HUES48 (cell line): ENCODE measurements around the gene COL9A1.
"Not testable (repeated sequence)": the region's sequence is repeated elsewhere in the genome, so short reads cannot be mapped to it uniquely, and the experiment has no call there.

Experiments used
- H3K27ac ChIP-seq: one replicate; pipeline ENCODE4 v1.7.0; 2013; ENCODE audit warnings: low read depth, low read length, inconsistent platforms
- H3K27me3 ChIP-seq: 2 replicates; pipeline ENCODE4 v1.6.1; 2013; ENCODE audit warnings: mild to moderate bottlenecking, low read length; ENCODE audit not compliant: control insufficient read depth, insufficient read depth
- H3K36me3 ChIP-seq: 2 replicates; pipeline ENCODE4 v1.6.1; 2013; ENCODE audit warnings: low read length; ENCODE audit not compliant: control insufficient read depth, insufficient read depth
- H3K4me1 ChIP-seq: 2 replicates; pipeline ENCODE4 v1.6.1; 2013; ENCODE audit warnings: mild to moderate bottlenecking, low read length; ENCODE audit not compliant: control insufficient read depth, insufficient read depth
- H3K4me3 ChIP-seq: 2 replicates; pipeline ENCODE4 v1.5.1; 2013; ENCODE audit warnings: mild to moderate bottlenecking, low read depth, low read length
- H3K9ac ChIP-seq: 2 replicates; pipeline ENCODE4 v1.6.1; 2013; ENCODE audit warnings: mild to moderate bottlenecking, low read depth, low read length, moderate library complexity
- H3K9me3 ChIP-seq: 2 replicates; pipeline ENCODE4 v1.6.1; 2013; ENCODE audit warnings: low read length; ENCODE audit not compliant: control insufficient read depth, insufficient read depth

COL9A1 gene

DNA sequence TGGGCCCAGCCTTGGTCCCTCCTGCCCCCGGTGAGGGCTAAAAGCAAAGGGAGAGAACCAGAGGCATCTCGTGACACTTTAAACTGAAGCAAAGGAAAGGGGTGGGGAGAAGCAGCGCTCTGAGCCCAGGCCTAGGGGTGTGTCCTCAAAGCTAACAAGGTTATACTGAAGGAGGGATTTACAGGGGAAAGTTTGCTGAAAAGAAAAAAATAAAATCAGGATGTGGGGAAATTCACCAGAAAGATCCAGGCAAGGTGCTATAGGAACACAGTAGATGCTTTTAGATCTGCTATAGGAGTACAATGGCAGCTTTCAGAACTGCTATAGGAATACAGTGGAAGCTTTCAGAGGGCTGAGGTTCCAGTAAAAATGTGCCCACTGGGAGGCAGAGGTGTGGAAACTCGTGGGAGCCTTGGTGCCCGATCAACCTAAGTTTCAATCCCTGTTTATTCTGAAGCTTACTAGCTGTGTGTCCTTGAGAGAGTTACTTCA, at the start of gene COL9A1:
Gene COL9A1 (minus strand): TSS at position 51 of the 492 bp plus-strand sequence. CDS start 160 bp downstream, outside the sequence.
- H3K4me1 ChIP-seq = 0 out of 2 replicates have a peak, but pooled peaks cover 4% of the 10 kb centered on the region
- no peak within 1 kb of the TSS for H3K27ac ChIP-seq
- no peak within 1 kb of the TSS for H3K9ac ChIP-seq
- no peak within 1 kb of the TSS for H3K4me3 ChIP-seq
- no peaks in the 10 kb centered on the region for H3K36me3 ChIP-seq
- H3K9me3 ChIP-seq = no peaks in the 10 kb centered on the region
- no peaks in the 10 kb centered on the region for H3K27me3 ChIP-seq

DNA sequence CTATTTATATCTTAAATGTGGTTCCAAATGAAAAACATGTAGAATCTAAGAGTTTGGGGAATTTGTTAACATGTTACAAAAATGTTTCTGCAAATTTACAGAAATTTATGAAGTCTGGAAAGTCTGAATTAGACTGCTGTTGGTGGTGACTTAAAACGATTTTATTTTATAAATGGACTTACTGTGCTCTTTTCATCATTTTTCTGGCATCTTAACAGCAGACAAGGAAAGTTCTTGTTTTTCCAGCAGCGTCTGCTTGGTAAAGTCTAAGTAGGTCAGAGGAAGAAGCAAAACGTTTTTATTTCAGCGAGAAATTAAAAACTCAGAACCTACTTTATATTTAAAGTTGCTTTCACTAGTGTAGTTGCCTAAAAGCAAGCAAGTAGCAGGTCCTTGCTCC, 48.6 kb upstream of the COL9A1 start:
- Histone ChIP-seq H3K27me3 (no peaks in the 10 kb centered on the region), H3K9ac (no peak overlapping the region), H3K4me3 (no peak overlapping the region), H3K27ac (no peak overlapping the region), H3K4me1 (no peaks in the 10 kb centered on the region), H3K36me3 (no peaks in the 10 kb centered on the region), H3K9me3 (no peaks in the 10 kb centered on the region)

DNA sequence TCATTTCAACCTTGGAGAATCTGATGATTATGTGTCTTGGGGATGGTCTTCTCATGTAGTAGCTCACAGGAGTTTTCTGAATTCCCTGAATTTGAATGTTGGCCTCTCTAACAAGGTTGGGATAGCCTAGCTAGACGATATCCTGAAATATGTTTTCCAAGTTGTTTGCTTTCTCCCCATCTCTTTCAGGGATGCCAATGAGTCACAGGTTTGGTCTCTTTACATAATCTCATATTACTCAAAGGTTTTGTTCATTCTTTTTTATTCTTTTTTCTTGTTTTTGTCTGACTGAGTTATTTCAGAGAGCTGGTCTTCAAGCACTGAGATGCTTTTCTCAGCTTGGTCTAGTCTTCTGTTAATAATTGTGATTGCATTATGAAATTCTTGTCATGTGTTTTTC, 42.7 kb upstream of the COL9A1 start:
- Histone ChIP-seq H3K9ac (no peak overlapping the region), H3K27ac (no peak overlapping the region), H3K4me1 (no peaks in the 10 kb centered on the region), H3K9me3 (no peaks in the 10 kb centered on the region), H3K27me3 (no peaks in the 10 kb centered on the region), H3K4me3 (no peak overlapping the region), H3K36me3 (no peaks in the 10 kb centered on the region)

DNA sequence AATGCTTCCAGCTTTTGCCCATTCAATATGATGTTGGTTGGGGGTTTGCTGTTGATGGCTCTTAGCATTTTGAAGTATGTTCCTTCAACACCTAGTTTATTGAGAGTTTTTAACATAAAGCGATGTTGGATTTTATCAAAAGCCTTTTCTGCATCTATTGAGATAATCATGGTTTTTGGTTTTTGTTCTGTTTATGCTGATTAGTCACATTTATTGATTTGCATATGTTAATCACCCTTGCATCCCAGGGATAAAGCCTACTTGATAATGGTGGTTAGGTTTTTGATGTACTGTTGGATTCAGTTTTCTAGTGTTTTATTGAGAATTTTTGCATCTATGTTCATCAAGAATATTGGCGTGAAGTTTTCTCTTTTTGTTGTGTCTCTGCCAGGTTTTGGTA, 40.4 kb upstream of the COL9A1 start:
- Histone ChIP-seq H3K4me3 (no peak overlapping the region), H3K9ac (no peak overlapping the region), H3K27me3 (no peaks in the 10 kb centered on the region), H3K36me3 (no peaks in the 10 kb centered on the region), H3K27ac (no peak overlapping the region), H3K9me3 (no peaks in the 10 kb centered on the region), H3K4me1 (no peaks in the 10 kb centered on the region)

DNA sequence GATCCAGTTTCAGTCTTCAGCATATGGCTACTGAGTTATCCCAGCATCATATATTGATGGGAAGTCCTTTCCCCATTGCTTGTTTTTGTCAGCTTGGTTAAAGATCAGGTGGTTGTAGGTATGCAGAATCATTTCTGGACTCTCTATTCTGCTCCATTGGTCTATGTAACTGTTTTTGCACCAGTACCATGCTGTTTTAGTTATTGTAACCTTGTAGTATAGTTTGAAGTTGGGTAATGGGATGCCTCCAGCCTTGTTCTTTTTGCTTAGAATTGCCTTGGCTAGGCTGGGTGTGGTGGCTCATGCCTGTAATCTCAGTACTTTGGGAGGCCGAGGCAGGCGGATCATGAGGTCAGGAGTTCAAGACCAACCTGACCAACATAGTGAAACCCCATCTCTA, 36.9 kb upstream of the COL9A1 start:
- H3K9ac ChIP-seq, H3K9me3 ChIP-seq, H3K27ac ChIP-seq, H3K4me3 ChIP-seq, H3K36me3 ChIP-seq, H3K4me1 ChIP-seq, H3K27me3 ChIP-seq: not testable (repeated sequence)

DNA sequence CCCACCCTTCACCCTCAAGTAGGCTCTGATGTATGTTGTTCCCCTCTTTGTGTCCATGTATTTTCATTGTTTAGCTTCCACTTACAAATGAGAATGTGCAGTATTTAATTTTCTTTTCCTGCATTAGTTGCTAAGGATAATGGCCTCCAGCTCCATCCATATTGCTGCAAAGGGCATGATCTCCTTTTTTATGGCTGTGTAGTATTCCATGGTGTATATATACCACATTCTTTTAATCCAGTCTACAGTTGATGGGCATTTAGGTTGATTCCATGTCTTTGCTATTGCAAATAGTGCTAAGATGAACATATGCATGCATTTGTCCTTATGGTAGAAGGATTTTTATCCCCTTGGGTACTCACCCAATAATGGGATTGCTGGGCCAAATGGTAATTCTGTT, 35.9 kb upstream of the COL9A1 start:
- Histone ChIP-seq H3K9ac (no peak overlapping the region), H3K4me3 (no peak overlapping the region), H3K4me1 (no peaks in the 10 kb centered on the region), H3K27ac (no peak overlapping the region), H3K9me3 (no peaks in the 10 kb centered on the region), H3K36me3 (no peaks in the 10 kb centered on the region), H3K27me3 (no peaks in the 10 kb centered on the region)

DNA sequence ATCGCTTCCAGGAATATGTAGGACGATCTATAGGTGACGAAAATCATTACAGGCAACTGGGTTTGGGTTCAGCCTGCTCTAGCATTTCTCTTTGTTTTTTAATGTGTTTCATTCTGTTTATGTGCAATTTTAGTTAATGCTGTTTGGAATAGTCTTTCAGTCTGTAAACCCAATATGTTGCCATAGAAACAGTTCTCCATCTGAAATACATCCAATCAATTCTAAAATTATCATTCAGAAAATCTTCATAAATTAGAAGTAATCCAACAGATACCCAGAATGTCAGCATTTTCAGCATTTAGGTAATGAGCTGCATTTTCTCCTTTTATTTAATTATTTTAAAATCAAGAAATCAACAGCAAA, 34.8 kb upstream of the COL9A1 start:
- no peaks in the 10 kb centered on the region for H3K36me3 ChIP-seq
- H3K9ac ChIP-seq = no peak overlapping the region
- no peak overlapping the region for H3K27ac ChIP-seq
- no peaks in the 10 kb centered on the region for H3K4me1 ChIP-seq
- no peak overlapping the region for H3K4me3 ChIP-seq
- H3K9me3 ChIP-seq = no peaks in the 10 kb centered on the region
- no peaks in the 10 kb centered on the region for H3K27me3 ChIP-seq

DNA sequence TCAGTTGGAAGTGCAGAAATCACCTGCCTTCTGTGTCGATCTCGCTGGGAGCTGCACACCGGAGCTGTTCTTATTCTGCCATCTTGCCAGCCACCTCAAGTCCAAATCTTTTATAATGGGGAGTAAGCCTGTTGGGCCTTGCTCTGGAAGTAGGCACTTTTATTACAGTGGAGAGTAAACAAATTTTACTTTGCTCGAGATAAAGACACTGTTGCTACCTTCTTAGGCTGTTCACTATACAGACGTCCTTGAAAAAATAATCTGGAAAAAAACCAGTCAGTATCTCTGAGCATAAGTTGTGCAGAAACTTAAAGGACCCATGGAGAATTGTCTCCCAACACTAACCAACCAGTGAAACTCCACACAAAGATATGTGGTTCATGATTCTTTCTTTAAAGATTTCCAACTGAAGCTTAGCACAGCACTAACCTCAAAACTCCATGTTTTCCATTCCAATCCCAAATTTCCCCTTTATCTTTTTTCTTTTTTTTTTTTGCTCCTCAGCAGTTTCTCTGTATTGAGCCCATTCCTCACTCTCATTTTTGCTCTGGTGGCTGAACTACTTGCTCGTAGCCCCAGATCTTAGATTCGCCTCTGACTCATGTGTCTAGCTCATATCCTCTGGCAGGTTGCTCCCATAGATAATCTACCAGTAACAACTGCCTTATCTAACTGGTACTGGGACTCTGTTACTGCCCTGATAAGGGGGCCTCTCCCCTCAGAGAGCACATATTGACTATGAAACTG, 34.3 kb upstream of the COL9A1 start:
- H3K27me3 ChIP-seq = no peaks in the 10 kb centered on the region
- H3K4me3 ChIP-seq = no peak overlapping the region
- no peaks in the 10 kb centered on the region for H3K4me1 ChIP-seq
- no peak overlapping the region for H3K9ac ChIP-seq
- no peaks in the 10 kb centered on the region for H3K36me3 ChIP-seq
- H3K9me3 ChIP-seq = no peaks in the 10 kb centered on the region
- no peak overlapping the region for H3K27ac ChIP-seq

DNA sequence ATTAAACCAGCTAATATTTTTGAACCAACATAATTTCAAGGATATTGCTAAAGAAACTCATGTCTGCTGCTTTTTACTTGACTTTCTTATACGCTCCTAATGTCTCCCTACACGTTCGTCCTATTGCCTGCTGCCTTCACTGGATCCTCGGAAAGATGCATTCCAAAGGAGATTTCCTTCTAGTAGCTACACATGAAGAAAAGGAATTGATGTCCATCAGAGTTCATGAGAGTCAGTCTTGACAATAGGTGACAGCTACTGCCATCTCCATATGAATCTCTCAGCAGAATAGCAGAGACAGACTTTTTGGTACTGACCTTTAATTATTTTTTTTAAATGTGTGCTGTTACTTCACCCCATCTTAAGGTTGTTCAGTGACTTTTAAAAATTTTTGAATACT, 24.2 kb upstream of the COL9A1 start:
- Histone ChIP-seq H3K9ac (no peak overlapping the region), H3K4me1 (no peaks in the 10 kb centered on the region), H3K9me3 (no peaks in the 10 kb centered on the region), H3K27me3 (no peaks in the 10 kb centered on the region), H3K4me3 (no peak overlapping the region), H3K27ac (no peak overlapping the region), H3K36me3 (no peaks in the 10 kb centered on the region)

DNA sequence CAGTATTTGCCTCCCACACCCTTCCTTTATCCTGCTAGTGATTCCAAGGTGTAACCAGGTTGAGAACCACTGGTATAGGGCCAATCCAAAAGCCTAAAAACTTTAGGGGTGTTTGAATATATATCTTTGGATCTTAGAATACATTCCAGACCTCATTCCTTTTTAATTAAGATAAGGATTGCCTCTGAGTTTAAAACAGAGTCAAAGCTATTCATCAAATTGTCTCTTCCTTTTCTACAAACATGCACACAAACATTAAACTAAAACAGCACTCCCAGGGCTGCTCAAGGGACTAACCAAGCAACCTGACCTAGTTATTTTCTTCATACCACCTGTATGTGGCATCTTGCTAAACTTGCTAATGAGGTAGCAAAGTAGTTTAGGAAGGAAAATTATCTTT, 22.1 kb upstream of the COL9A1 start:
- H3K27ac ChIP-seq = no peak overlapping the region
- H3K9me3 ChIP-seq = no peaks in the 10 kb centered on the region
- H3K4me3 ChIP-seq = no peak overlapping the region
- no peaks in the 10 kb centered on the region for H3K27me3 ChIP-seq
- H3K4me1 ChIP-seq = no peaks in the 10 kb centered on the region
- H3K36me3 ChIP-seq = no peaks in the 10 kb centered on the region
- H3K9ac ChIP-seq = no peak overlapping the region

DNA sequence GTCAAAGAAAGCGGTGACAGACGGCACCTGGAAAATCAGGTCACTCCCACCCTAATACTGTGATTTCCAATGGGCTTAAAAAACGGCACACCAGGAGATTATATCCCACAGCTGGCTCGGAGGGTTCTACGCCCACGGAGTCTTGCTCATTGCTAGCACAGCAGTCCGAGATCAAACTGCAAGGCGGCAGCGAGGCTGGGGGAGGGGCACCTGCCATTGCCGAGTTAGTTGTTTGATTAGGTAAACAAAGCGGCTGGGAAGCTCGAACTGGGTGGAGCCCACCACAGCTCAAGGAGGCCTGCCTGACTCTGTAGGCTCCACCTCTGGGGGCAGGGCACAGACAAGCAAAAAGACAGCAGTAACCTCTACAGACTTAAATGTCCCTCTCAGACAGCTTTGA, 14.9 kb upstream of the COL9A1 start:
- not testable (repeated sequence) for H3K9me3 ChIP-seq, H3K36me3 ChIP-seq, H3K4me3 ChIP-seq, H3K4me1 ChIP-seq, H3K27me3 ChIP-seq, H3K9ac ChIP-seq, H3K27ac ChIP-seq
